Endodermal cell (in vitro differentiated cells): ENCODE results near the gene MTMR2. TPM values are rescaled to one million over a fixed set of nuclear protein-coding genes. Genes with fewer than 3 reads are reported as not detected.

Experiments used
- DNase-seq: peaks from one replicate; pipeline ENCODE4 v3.0.0-alpha.2; 2017
- H3K27ac ChIP-seq: 2 replicates; pipeline ENCODE4 v1.5.1; 2013; ENCODE audit warnings: mild to moderate bottlenecking, low read depth, low read length, moderate library complexity
- H3K27me3 ChIP-seq: 2 replicates; pipeline ENCODE4 v1.6.1; 2013; ENCODE audit warnings: mild to moderate bottlenecking, low read length, moderate library complexity; ENCODE audit not compliant: insufficient read depth, control insufficient read depth, poor library complexity, severe bottlenecking
- H3K36me3 ChIP-seq: 2 replicates; pipeline ENCODE4 v1.7.0; 2013; ENCODE audit warnings: mild to moderate bottlenecking, low read length, moderate library complexity; ENCODE audit not compliant: control insufficient read depth, insufficient read depth
- H3K4me1 ChIP-seq: one replicate; pipeline ENCODE4 v1.7.0; 2013; ENCODE audit warnings: low read length; ENCODE audit not compliant: control insufficient read depth, insufficient read depth
- H3K4me3 ChIP-seq: 2 replicates; pipeline ENCODE4 v1.5.1; 2013; ENCODE audit warnings: mild to moderate bottlenecking, low read length, moderate library complexity
- H3K9ac ChIP-seq: 2 replicates; pipeline ENCODE4 v1.6.1; 2013; ENCODE audit warnings: mild to moderate bottlenecking, low read length, moderate library complexity; ENCODE audit not compliant: poor library complexity, severe bottlenecking; ENCODE audit errors: extremely low read depth
- H3K9me3 ChIP-seq: 2 replicates; pipeline ENCODE4 v1.6.1; 2013; ENCODE audit warnings: mild to moderate bottlenecking, low read length, moderate library complexity; ENCODE audit not compliant: control insufficient read depth
- H3K27ac Mint-ChIP-seq: 2 replicates; pipeline ENCODE4 v1.8.0; 2020; ENCODE audit warnings: mixed read lengths
- H3K27me3 Mint-ChIP-seq: 2 replicates; pipeline ENCODE4 v1.8.0; 2021; ENCODE audit warnings: mild to moderate bottlenecking, mixed read lengths; ENCODE audit not compliant: insufficient read depth
- H3K36me3 Mint-ChIP-seq: 2 replicates; pipeline ENCODE4 v1.8.0; 2020; ENCODE audit warnings: low read depth, mixed read lengths
- H3K4me1 Mint-ChIP-seq: 2 replicates; pipeline ENCODE4 v1.8.0; 2020; ENCODE audit warnings: mixed read lengths
- H3K4me3 Mint-ChIP-seq: 2 replicates; pipeline ENCODE4 v1.8.0; 2020; ENCODE audit warnings: mild to moderate bottlenecking, moderate library complexity, mixed read lengths
- H3K9me3 Mint-ChIP-seq: 2 replicates; pipeline ENCODE4 v1.8.0; 2020; ENCODE audit warnings: mild to moderate bottlenecking, mixed read lengths
- WGBS, 2 experiments: methylation state at CpG; one replicate each; pipeline versions ENCODE4 v1.1.5 to v1.1.7; 2013; ENCODE audit warnings: missing lambda C conversion rate in 2 of 2, mixed read lengths in 1 of 2; ENCODE audit not compliant: insufficient coverage in 1 of 2, insufficient read length in 1 of 2; 5-methylcytosine and 5-hydroxymethylcytosine counted together
- total RNA-seq, 2 donors: library from RNA; stranded (reverse); fragmentation: NEBNext Ultra II Directional in 1 of 2; extraction: Animal tissue kit (Norgen Biotek cat#: 25700) in 1 of 2; gene quantifications; 2 replicates in 1 of 2; 3 replicates in 1 of 2; pipeline ENCODE4 v1.2.1, GENCODE V29; 2021
- TF ChIP-seq, protein P1 (sequence below): fragments of 200-600 bp; sonication (generic); conservative IDR thresholded peaks from 2 replicates; pipeline ENCODE4 v1.5.0; 2021; ENCODE audit warnings: antibody characterized with exemption, mild to moderate bottlenecking

Gene MTMR2
- total RNA-seq, 2 donors from 2014 or later = 56.9 to 65.8 TPM

DNA sequence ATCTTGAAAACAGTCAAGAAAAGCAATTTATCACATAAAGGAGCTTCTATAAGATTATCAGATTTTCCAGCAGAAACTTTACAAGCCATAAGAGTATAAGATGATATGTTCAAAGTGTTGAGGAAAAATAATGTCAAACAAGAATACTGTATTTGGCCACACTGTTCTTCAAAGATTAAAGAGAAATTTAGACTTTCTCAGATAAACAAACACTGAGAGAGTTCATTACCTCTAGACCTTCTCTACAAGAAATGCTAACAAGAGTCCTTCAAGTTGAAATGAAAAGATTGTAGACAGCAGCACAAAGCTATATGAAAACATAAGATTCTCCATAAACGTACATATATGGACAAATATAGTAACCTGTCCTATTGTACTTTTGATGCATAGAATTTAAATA lies 8.0 kb upstream of the MTMR2 start:
- Mint-ChIP-seq H3K9me3 (peaks cover 36% of the 10 kb centered on the region), H3K36me3 (no peaks in the 10 kb centered on the region), H3K4me1 (no peaks in the 10 kb centered on the region), H3K4me3 (no peak overlapping the region), H3K27me3 (peaks cover 10% of the 10 kb centered on the region), H3K27ac (no peak overlapping the region)
- no peaks in the 10 kb centered on the region for H3K4me1 ChIP-seq
- no peaks in the 10 kb centered on the region for H3K27me3 ChIP-seq
- no peak overlapping the region for H3K9ac ChIP-seq
- no CpG with 5 or more reads among the region's 1 CpG for WGBS, 2 experiments
- no peak overlapping the region for H3K27ac ChIP-seq
- DNase-seq = no peak
- H3K4me3 ChIP-seq = no peak overlapping the region
- no peaks in the 10 kb centered on the region for H3K36me3 ChIP-seq
- peaks cover 62% of the 10 kb centered on the region for H3K9me3 ChIP-seq
- TF ChIP-seq, protein P1, sequence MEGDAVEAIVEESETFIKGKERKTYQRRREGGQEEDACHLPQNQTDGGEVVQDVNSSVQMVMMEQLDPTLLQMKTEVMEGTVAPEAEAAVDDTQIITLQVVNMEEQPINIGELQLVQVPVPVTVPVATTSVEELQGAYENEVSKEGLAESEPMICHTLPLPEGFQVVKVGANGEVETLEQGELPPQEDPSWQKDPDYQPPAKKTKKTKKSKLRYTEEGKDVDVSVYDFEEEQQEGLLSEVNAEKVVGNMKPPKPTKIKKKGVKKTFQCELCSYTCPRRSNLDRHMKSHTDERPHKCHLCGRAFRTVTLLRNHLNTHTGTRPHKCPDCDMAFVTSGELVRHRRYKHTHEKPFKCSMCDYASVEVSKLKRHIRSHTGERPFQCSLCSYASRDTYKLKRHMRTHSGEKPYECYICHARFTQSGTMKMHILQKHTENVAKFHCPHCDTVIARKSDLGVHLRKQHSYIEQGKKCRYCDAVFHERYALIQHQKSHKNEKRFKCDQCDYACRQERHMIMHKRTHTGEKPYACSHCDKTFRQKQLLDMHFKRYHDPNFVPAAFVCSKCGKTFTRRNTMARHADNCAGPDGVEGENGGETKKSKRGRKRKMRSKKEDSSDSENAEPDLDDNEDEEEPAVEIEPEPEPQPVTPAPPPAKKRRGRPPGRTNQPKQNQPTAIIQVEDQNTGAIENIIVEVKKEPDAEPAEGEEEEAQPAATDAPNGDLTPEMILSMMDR = no peak

DNA sequence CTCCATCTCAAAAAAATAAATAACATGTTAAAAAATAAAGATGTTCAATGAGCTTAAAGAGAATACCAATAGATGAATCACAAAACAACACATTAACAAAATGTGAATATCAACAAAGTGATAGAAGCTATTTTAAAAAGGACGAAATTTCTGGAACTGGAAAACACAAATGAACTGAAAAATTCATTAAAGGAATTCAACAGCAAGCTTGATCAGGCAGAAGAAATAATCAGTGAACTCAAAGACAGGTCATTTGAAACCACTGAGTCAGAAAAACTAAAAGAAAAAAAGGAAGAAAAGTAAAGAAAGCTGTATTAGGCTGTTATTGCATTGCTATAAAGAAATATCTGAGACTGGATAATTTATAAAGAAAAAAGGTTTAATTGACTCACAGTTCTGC lies 7.0 kb upstream of the MTMR2 start:
- Mint-ChIP-seq H3K4me1 (no peaks in the 10 kb centered on the region), H3K9me3 (peaks cover 28% of the 10 kb centered on the region), H3K27ac (no peak overlapping the region), H3K36me3 (no peaks in the 10 kb centered on the region), H3K27me3 (peaks cover 10% of the 10 kb centered on the region), H3K4me3 (no peak overlapping the region)
- peaks cover 56% of the 10 kb centered on the region for H3K9me3 ChIP-seq
- H3K4me1 ChIP-seq = no peaks in the 10 kb centered on the region
- 67 to 85% methylated on average over 1 of the region's 1 CpG for WGBS, 2 experiments
- DNase-seq = no peak
- H3K9ac ChIP-seq = no peak overlapping the region
- H3K4me3 ChIP-seq = no peak overlapping the region
- TF ChIP-seq, protein P1 = no peak
- no peak overlapping the region for H3K27ac ChIP-seq
- no peaks in the 10 kb centered on the region for H3K27me3 ChIP-seq
- H3K36me3 ChIP-seq = no peaks in the 10 kb centered on the region

DNA sequence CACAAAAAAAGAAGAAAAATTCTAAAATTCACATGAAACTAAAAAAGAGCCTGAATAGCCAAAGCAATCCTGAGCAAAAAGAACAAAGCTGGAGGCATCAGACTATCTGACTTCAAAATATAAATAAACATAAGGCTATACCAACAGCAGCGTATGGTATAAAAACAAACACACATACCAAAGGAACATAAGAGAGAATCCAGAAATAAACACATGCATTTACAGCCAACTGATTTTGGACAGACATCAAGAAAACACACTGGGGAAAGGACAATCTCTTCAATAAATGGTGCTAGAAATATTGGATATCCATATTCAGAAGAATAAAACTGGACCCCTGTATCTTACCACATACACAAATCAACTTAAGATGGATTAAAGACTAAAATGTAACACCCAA lies 2.8 kb upstream of the MTMR2 start:
- H3K9me3 ChIP-seq = peaks cover 18% of the 10 kb centered on the region
- no peaks in the 10 kb centered on the region for H3K36me3 Mint-ChIP-seq
- no peaks in the 10 kb centered on the region for H3K27me3 ChIP-seq
- no peak overlapping the region for H3K27ac Mint-ChIP-seq
- TF ChIP-seq, protein P1 = no peak
- H3K27ac ChIP-seq = no peak overlapping the region
- no peaks in the 10 kb centered on the region for H3K36me3 ChIP-seq
- no peaks in the 10 kb centered on the region for H3K4me1 ChIP-seq
- H3K9ac ChIP-seq = no peak overlapping the region
- 89% methylated on average over 1 of the region's 1 CpG; no CpG with 5 or more reads in 1 of the 2 experiments for WGBS, 2 experiments
- DNase-seq = no peak
- peaks cover 18% of the 10 kb centered on the region for H3K4me1 Mint-ChIP-seq
- no peak overlapping the region for H3K4me3 ChIP-seq
- H3K27me3 Mint-ChIP-seq = peaks cover 6% of the 10 kb centered on the region
- peaks cover 10% of the 10 kb centered on the region for H3K9me3 Mint-ChIP-seq
- no peak overlapping the region for H3K4me3 Mint-ChIP-seq
